Astrocyte (in vitro differentiated cells and primary cell): Measurements from ENCODE around the gene PTGR3. TPM values are rescaled to one million over a fixed set of nuclear protein-coding genes. Genes with fewer than 3 reads are reported as not detected.

ENCODE experiments used
- DNase-seq: peaks from one replicate; pipeline ENCODE4 v3.0.0-alpha.2; 2010; ENCODE audit warnings: low read depth
- FAIRE-seq: peaks from 2 replicates; lab custom pipeline; 2011; peaks lifted over from hg19 to GRCh38; lab: Jason Lieb, UNC
- H2AFZ ChIP-seq: 2 replicates; pipeline ENCODE4 v1.6.0; 2012; ENCODE audit warnings: low read depth, low read length, inconsistent platforms
- H3K27ac ChIP-seq: 2 replicates; pipeline ENCODE4 v1.5.1; 2011; ENCODE audit warnings: low read depth, low read length, inconsistent platforms
- H3K27me3 ChIP-seq: 2 replicates; pipeline ENCODE4 v1.6.0; 2011; ENCODE audit warnings: low read length, inconsistent platforms; ENCODE audit not compliant: insufficient read depth
- H3K36me3 ChIP-seq: 2 replicates; pipeline ENCODE4 v1.5.1; 2011; ENCODE audit warnings: low read length, inconsistent platforms; ENCODE audit not compliant: insufficient read depth
- H3K4me1 ChIP-seq: 2 replicates; pipeline ENCODE4 v1.5.1; 2011; ENCODE audit warnings: low read length, inconsistent platforms; ENCODE audit not compliant: insufficient read depth
- H3K4me2 ChIP-seq: 2 replicates; pipeline ENCODE4 v1.6.0; 2012; ENCODE audit warnings: low read length, inconsistent platforms
- H3K4me3 ChIP-seq: 2 replicates; pipeline ENCODE4 v1.5.1; 2011; ENCODE audit warnings: low read depth, mild to moderate bottlenecking, low read length, inconsistent platforms; ENCODE audit not compliant: insufficient read depth
- H3K79me2 ChIP-seq: 2 replicates; pipeline ENCODE4 v1.6.0; 2012; ENCODE audit warnings: mild to moderate bottlenecking, low read length, inconsistent platforms; ENCODE audit not compliant: insufficient read depth
- H3K9ac ChIP-seq: 2 replicates; pipeline ENCODE4 v1.6.0; 2012; ENCODE audit warnings: mild to moderate bottlenecking, low read length, inconsistent platforms
- H3K9me3 ChIP-seq: 2 replicates; pipeline ENCODE4 v1.5.1; 2012; ENCODE audit warnings: low read depth, mild to moderate bottlenecking, low read length, inconsistent platforms; ENCODE audit not compliant: insufficient read depth
- H4K20me1 ChIP-seq: 2 replicates; pipeline ENCODE4 v1.6.0; 2012; ENCODE audit warnings: low read length, inconsistent platforms; ENCODE audit not compliant: insufficient read depth
- H3K27ac Mint-ChIP-seq: one replicate; pipeline ENCODE4 v1.8.0; 2021; ENCODE audit warnings: mild to moderate bottlenecking, mixed read lengths; ENCODE audit not compliant: unreplicated experiment
- H3K27me3 Mint-ChIP-seq: one replicate; pipeline ENCODE4 v1.8.0; 2021; ENCODE audit warnings: low read depth, mixed read lengths; ENCODE audit not compliant: unreplicated experiment
- H3K36me3 Mint-ChIP-seq: one replicate; pipeline ENCODE4 v1.8.0; 2021; ENCODE audit warnings: low read depth, mixed read lengths; ENCODE audit not compliant: unreplicated experiment
- H3K4me1 Mint-ChIP-seq: one replicate; pipeline ENCODE4 v1.8.0; 2021; ENCODE audit warnings: low read depth, mixed read lengths; ENCODE audit not compliant: unreplicated experiment
- H3K4me3 Mint-ChIP-seq: one replicate; pipeline ENCODE4 v1.8.0; 2021; ENCODE audit warnings: mild to moderate bottlenecking, moderate library complexity, mixed read lengths; ENCODE audit not compliant: unreplicated experiment
- H3K9me3 Mint-ChIP-seq: one replicate; pipeline ENCODE4 v1.8.0; 2021; ENCODE audit warnings: mild to moderate bottlenecking, mixed read lengths; ENCODE audit not compliant: unreplicated experiment
- EZH2 ChIP-seq: IDR thresholded peaks from 2 replicates; pipeline ENCODE4 v1.6.1; 2012; ENCODE audit warnings: mild to moderate bottlenecking, low read length, inconsistent platforms; ENCODE audit not compliant: insufficient read depth
- total RNA-seq: library from RNA; stranded (reverse); gene quantifications from 2 replicates; pipeline ENCODE4 v1.2.1, GENCODE V29; 2021
- TF ChIP-seq, protein P1 (sequence below): IDR thresholded peaks from 2 replicates; pipeline ENCODE4 v1.5.1; 2011; ENCODE audit warnings: low read depth, mild to moderate bottlenecking, inconsistent platforms, low read length, moderate library complexity; ENCODE audit not compliant: insufficient read depth

The PTGR3 gene
- total RNA-seq, 1 donor from 2014 or later = 8.4 TPM

GRCh38 chr18:75204732-75205513, 4.0 kb downstream of the PTGR3 start:
- peaks cover 47% of the 10 kb centered on the region for H4K20me1 ChIP-seq
- Mint-ChIP-seq H3K27me3 (peaks cover 41% of the 10 kb centered on the region), H3K4me1 (peaks cover 21% of the 10 kb centered on the region), H3K36me3 (no peaks in the 10 kb centered on the region), H3K4me3 (peak overlapping the region; percentile 69), H3K27ac (no peak overlapping the region), H3K9me3 (no peaks in the 10 kb centered on the region)
- TF ChIP-seq, protein P1, sequence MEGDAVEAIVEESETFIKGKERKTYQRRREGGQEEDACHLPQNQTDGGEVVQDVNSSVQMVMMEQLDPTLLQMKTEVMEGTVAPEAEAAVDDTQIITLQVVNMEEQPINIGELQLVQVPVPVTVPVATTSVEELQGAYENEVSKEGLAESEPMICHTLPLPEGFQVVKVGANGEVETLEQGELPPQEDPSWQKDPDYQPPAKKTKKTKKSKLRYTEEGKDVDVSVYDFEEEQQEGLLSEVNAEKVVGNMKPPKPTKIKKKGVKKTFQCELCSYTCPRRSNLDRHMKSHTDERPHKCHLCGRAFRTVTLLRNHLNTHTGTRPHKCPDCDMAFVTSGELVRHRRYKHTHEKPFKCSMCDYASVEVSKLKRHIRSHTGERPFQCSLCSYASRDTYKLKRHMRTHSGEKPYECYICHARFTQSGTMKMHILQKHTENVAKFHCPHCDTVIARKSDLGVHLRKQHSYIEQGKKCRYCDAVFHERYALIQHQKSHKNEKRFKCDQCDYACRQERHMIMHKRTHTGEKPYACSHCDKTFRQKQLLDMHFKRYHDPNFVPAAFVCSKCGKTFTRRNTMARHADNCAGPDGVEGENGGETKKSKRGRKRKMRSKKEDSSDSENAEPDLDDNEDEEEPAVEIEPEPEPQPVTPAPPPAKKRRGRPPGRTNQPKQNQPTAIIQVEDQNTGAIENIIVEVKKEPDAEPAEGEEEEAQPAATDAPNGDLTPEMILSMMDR = no peak
- TF ChIP-seq EZH2 = peak; percentile 49
- peak overlapping the region; percentile 41 for H3K4me3 ChIP-seq
- H3K9me3 ChIP-seq = no peaks in the 10 kb centered on the region
- no peaks in the 10 kb centered on the region for H3K36me3 ChIP-seq
- FAIRE-seq (no peak), DNase-seq (no peak)
- peaks cover 70% of the 10 kb centered on the region for H3K79me2 ChIP-seq
- no peaks in the 10 kb centered on the region for H3K27me3 ChIP-seq
- peaks cover 31% of the 10 kb centered on the region for H3K4me1 ChIP-seq
- H2AFZ ChIP-seq = peak overlapping the region; percentile 57
- H3K4me2 ChIP-seq = peak overlapping the region; percentile 81
- peak overlapping the region; percentile 47 for H3K9ac ChIP-seq
- no peak overlapping the region for H3K27ac ChIP-seq

- Histone ChIP-seq H3K4me2 (peak overlapping the region; percentile 81), H3K27me3 (no peaks in the 10 kb centered on the region), H3K4me1 (peaks cover 31% of the 10 kb centered on the region), H3K36me3 (no peaks in the 10 kb centered on the region), H3K4me3 (peak overlapping the region; percentile 41), H4K20me1 (peaks cover 47% of the 10 kb centered on the region), H2AFZ (peak overlapping the region; percentile 57), H3K27ac (no peak overlapping the region), H3K79me2 (peaks cover 70% of the 10 kb centered on the region), H3K9me3 (no peaks in the 10 kb centered on the region), H3K9ac (peak overlapping the region; percentile 7)
- TF ChIP-seq EZH2 = peak; percentile 0
- TF ChIP-seq, protein P1 = no peak
- DNase-seq = peak; percentile 20
- Mint-ChIP-seq H3K4me1 (peaks cover 17% of the 10 kb centered on the region), H3K36me3 (no peaks in the 10 kb centered on the region), H3K4me3 (no peak overlapping the region), H3K9me3 (no peaks in the 10 kb centered on the region), H3K27ac (no peak overlapping the region), H3K27me3 (peaks cover 41% of the 10 kb centered on the region)
- FAIRE-seq = no peak
Observed at GRCh38 chr18:75204269-75204731, 4.6 kb downstream of the PTGR3 start.
